Gastrocnemius medialis (tissue), 4 donors: Measurements from ENCODE around the gene KLHL6. TPM values are rescaled to one million over a fixed set of nuclear protein-coding genes. Genes with fewer than 3 reads are reported as not detected.

ENCODE experiments used
- ATAC-seq, 2 donors: fragments of 150-250 bp; one replicate each; pipeline ENCODE4 v1.9.1; 2016
- DNase-seq, 2 donors: peaks; one replicate each; pipeline ENCODE4 v3.0.0-alpha.2; 2019
- H3K27ac ChIP-seq, 4 donors: fragments of 200-600 bp; sonication (generic); 1 replicate in 1 of 4; 2 replicates in 3 of 4; pipeline ENCODE4 v1.5.1; 2016 to 2018; ENCODE audit warnings: mild to moderate bottlenecking in 2 of 4, moderate library complexity in 1 of 4
- H3K27me3 ChIP-seq, 3 donors: fragments of 200-600 bp; sonication (generic) in 2 of 3; 1 replicate in 1 of 3; 2 replicates in 2 of 3; pipeline versions ENCODE4 v1.5.1 to v1.6.0; 2016 to 2019; ENCODE audit warnings: mild to moderate bottlenecking in 1 of 3, moderate library complexity in 1 of 3
- H3K36me3 ChIP-seq, 2 donors: fragments of 200-600 bp; sonication (generic) in 1 of 2; one replicate each; pipeline ENCODE4 v1.5.1; 2017 to 2018
- H3K4me1 ChIP-seq, 2 donors: fragments of 200-600 bp; sonication (generic) in 1 of 2; one replicate each; pipeline ENCODE4 v1.5.1; 2016 to 2017; ENCODE audit warnings: mild to moderate bottlenecking in 2 of 2
- H3K4me3 ChIP-seq, 4 donors: fragments of 200-600 bp; sonication (generic) in 3 of 4; 1 replicate in 1 of 4; 2 replicates in 3 of 4; pipeline ENCODE4 v1.5.1; 2016 to 2019; ENCODE audit warnings: mild to moderate bottlenecking in 2 of 4
- H3K9me3 ChIP-seq, 3 donors: fragments of 200-600 bp; sonication (generic) in 2 of 3; 1 replicate in 1 of 3; 2 replicates in 2 of 3; pipeline ENCODE4 v1.5.1; 2016 to 2019
- POLR2A ChIP-seq, 2 donors: fragments of 450-650 bp; IDR thresholded peaks; one replicate each; pipeline ENCODE4 v1.6.1; 2017; ENCODE audit warnings: antibody characterized with exemption in 2 of 2, mild to moderate bottlenecking in 2 of 2, moderate library complexity in 2 of 2
- in situ Hi-C, 4 donors: fragments of 200-750 bp; cut with MboI; loops; one replicate each; pipeline versions ENCODE4 v1.15.0 to v1.8.0; 2017; ENCODE audit warnings: low sequenced_read_pairs in 4 of 4
- intact Hi-C: fragments of 100-400 bp; cut with DNase I; formaldehyde crosslinking; loops from one replicate; pipeline ENCODE4 v1.15.1; 2023; ENCODE audit warnings: low total_unique reads
- total RNA-seq, 4 donors: library from RNA; depleted of rRNA; stranded (reverse); fragments of >200 nt; gene quantifications; one replicate each; pipeline versions ENCODE4 v1.1.0 to v1.2.3, GENCODE V29; 2016
- TF ChIP-seq, protein P1 (sequence below), 5 experiments: fragments of 450-650 bp in 3 of 5; fragments of 200-600 bp in 2 of 5; sonication (generic) in 2 of 5; IDR thresholded peaks in 4 of 5; conservative IDR thresholded peaks in 1 of 5; 1 replicate in 4 of 5; 2 replicates in 1 of 5; pipeline ENCODE4 v1.5.1; 2016 to 2019; ENCODE audit warnings: antibody characterized with exemption in 5 of 5, mild to moderate bottlenecking in 3 of 5, moderate library complexity in 3 of 5

The KLHL6 gene
- total RNA-seq, 4 donors from 2014 or later = 0.15 to 0.31 (median 0.30) TPM

DNA sequence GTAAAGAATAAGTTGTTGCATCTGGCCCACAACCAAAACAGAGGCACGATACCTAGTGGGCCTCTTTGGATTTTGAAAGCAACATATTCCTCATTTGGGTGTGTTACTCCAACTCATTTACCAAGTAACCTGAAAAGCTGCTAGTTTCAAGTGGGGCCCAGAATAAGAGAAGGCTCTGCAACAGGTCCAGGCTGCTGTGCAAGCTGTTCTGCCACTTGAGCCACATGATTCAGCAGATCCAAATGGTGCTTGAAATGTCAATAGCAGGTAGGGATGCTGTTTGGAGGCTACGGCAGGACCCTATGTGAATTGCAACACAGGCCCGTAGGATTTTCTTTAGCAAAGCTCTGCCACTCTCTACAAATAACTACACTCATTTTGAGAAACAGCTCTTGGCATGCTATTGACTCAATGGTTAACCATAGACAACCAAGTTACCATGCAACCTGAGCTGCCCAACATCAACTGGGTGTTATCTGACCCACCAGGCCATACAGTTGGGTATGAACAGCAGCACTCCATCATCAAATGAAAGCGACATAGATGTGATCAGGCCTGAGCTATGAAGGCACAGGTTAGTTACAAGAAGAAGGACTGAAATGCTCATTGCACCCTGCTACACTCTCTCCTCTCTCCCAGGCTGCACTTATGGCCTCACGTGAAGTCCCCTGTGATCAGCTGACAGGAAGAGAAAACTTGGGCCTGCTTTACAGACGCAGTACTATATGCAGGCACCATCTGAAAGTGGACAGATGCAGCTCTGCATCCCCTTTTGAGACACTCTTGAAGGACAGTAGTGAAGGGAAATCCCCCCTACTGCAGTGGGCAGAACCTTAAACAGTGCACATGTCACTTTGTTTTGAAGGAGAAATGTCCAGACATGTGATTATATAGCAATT, 117.6 kb downstream of the KLHL6 start:
- no peak for DNase-seq
- Histone ChIP-seq H3K36me3 (no peaks in the 10 kb centered on the region), H3K9me3 (no peaks in the 10 kb centered on the region), H3K4me1 (no peaks in the 10 kb centered on the region), H3K4me3 (no peak overlapping the region), H3K27ac (no peak overlapping the region), H3K27me3 (no peaks in the 10 kb centered on the region)
- TF ChIP-seq, protein P1, sequence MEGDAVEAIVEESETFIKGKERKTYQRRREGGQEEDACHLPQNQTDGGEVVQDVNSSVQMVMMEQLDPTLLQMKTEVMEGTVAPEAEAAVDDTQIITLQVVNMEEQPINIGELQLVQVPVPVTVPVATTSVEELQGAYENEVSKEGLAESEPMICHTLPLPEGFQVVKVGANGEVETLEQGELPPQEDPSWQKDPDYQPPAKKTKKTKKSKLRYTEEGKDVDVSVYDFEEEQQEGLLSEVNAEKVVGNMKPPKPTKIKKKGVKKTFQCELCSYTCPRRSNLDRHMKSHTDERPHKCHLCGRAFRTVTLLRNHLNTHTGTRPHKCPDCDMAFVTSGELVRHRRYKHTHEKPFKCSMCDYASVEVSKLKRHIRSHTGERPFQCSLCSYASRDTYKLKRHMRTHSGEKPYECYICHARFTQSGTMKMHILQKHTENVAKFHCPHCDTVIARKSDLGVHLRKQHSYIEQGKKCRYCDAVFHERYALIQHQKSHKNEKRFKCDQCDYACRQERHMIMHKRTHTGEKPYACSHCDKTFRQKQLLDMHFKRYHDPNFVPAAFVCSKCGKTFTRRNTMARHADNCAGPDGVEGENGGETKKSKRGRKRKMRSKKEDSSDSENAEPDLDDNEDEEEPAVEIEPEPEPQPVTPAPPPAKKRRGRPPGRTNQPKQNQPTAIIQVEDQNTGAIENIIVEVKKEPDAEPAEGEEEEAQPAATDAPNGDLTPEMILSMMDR (IDR thresholded peaks at IDR 0.05 in 4 of 5, conservative IDR thresholded peaks at IDR 0.05 in 1 of 5) = no peak
- no peak for TF ChIP-seq POLR2A (IDR thresholded peaks at IDR 0.05)
- in situ Hi-C loops = no loop called here
- intact Hi-C loops = no loop called here
- ATAC-seq = no peak

Other genes with a start within 250 kb of the KLHL6 start
- under 1 TPM; 0.27 to 0.61 (median 0.46) TPM for gene MCF2L2, start 127.1 kb downstream of the KLHL6 start, total RNA-seq
- gene KLHL24, start 79.9 kb upstream of the KLHL6 start, total RNA-seq = 100 to 1,000 TPM; 118 to 301 (median 222) TPM
- 10 to 100 TPM in 2 of 4 donors, 1 to 10 TPM in 2; 5.7 to 10.8 (median 9.3) TPM for gene YEATS2, start 142.1 kb upstream of the KLHL6 start, total RNA-seq